ENCODE data around the gene RARS2.

GRCh38 chr6:87540539-87540938 is 49.2 kb downstream of the RARS2 start:
- TF ChIP-seq CTCF (conservative IDR thresholded peaks at IDR 0.05; ENCODE audit: low read depth in 2 of 2) (no peak), REST (IDR thresholded peaks at IDR 0.05; ENCODE audit: unreplicated experiment) (no peak), EZH2 (IDR thresholded peaks at IDR 0.05; ENCODE audit: low read depth, unreplicated experiment) (no peak), POLR2AphosphoS5 (IDR thresholded peaks at IDR 0.05; ENCODE audit: low read depth) (no peak), CREB1 (CRISPR knock-in tag; IDR thresholded peaks at IDR 0.05; ENCODE audit: low read depth) (no peak), EZH2phosphoT487 (IDR thresholded peaks at IDR 0.05; ENCODE audit: unreplicated experiment) (no peak), ZNF331 (CRISPR knock-in tag; IDR thresholded peaks at IDR 0.05; ENCODE audit: low read depth) (no peak), NANOG (IDR thresholded peaks at IDR 0.05; ENCODE audit: borderline replicate concordance) (no peak), JUNB (IDR thresholded peaks at IDR 0.05; ENCODE audit: unreplicated experiment) (no peak), STAT1 (IDR thresholded peaks at IDR 0.05; ENCODE audit: unreplicated experiment) (no peak), ZNF462 (CRISPR knock-in tag; IDR thresholded peaks at IDR 0.05) (no peak), ETS1 (IDR thresholded peaks at IDR 0.05) (no peak)
